K562 (cell line): Measurements from ENCODE around the gene ZDHHC8. TPM values are rescaled to one million over a fixed set of nuclear protein-coding genes. Genes with fewer than 3 reads are reported as not detected.

Experiments
- BRD4 ChIP-seq: fragments of 200-600 bp; sonication (generic); IDR thresholded peaks from 2 replicates; pipeline ENCODE4 v1.6.1; 2017; ENCODE audit warnings: inconsistent platforms
- CTBP1 ChIP-seq: fragments of 450-650 bp; IDR thresholded peaks from 2 replicates; pipeline ENCODE4 v1.6.1; 2016; ENCODE audit warnings: borderline replicate concordance
- DMBX1 ChIP-seq: fragments of 250-450 bp; sonication (Bioruptor Pico); IDR thresholded peaks from 2 replicates; pipeline ENCODE4 v1.8.0; 2022; ENCODE audit warnings: inconsistent platforms, mild to moderate bottlenecking, moderate library complexity, borderline replicate concordance
- EGR1 ChIP-seq: fragments of 450-650 bp; conservative IDR thresholded peaks from 2 replicates; pipeline ENCODE4 v1.6.1; 2017; ENCODE audit warnings: mild to moderate bottlenecking
- HEY1 ChIP-seq: fragments of 250-450 bp; sonication (Bioruptor Pico); IDR thresholded peaks from 2 replicates; pipeline ENCODE4 v1.5.0; 2020; ENCODE audit warnings: mild to moderate bottlenecking, moderate library complexity, borderline replicate concordance
- IFI16 ChIP-seq: fragments of 250-450 bp; sonication (Bioruptor Pico); IDR thresholded peaks from 2 replicates; pipeline ENCODE4 v2.1.2; 2022; ENCODE audit warnings: mild to moderate bottlenecking, inconsistent platforms
- MAFK ChIP-seq: IDR thresholded peaks from 2 replicates; pipeline ENCODE4 v1.6.1; 2011; ENCODE audit warnings: low read length, improper control_type of control experiment
- MCM2 ChIP-seq: fragments of 450-650 bp; IDR thresholded peaks from 2 replicates; pipeline ENCODE4 v1.6.1; 2017; ENCODE audit warnings: low read depth, mild to moderate bottlenecking
- MYBL2 ChIP-seq, 2 experiments: fragments of 450-650 bp in 1 of 2; sonication (generic) in 1 of 2; formaldehyde crosslinking in 1 of 2; IDR thresholded peaks; 2 replicates each; pipeline versions ENCODE4 v1.6.1 to v1.8.1; 2017 to 2022; ENCODE audit warnings: borderline replicate concordance in 1 of 2, inconsistent platforms in 1 of 2, low read depth in 1 of 2, mild to moderate bottlenecking in 1 of 2, missing genetic modification reagents in 1 of 2, moderate library complexity in 1 of 2
- PATZ1 ChIP-seq: fragments of 250-450 bp; sonication (Bioruptor Pico); IDR thresholded peaks from 2 replicates; pipeline ENCODE4 v1.5.0; 2020; ENCODE audit warnings: mild to moderate bottlenecking, borderline replicate concordance
- PHB2 ChIP-seq: fragments of 450-650 bp; IDR thresholded peaks from 2 replicates; pipeline ENCODE4 v1.6.1; 2017; ENCODE audit warnings: low read depth
- PURB ChIP-seq: sonication (generic); formaldehyde crosslinking; IDR thresholded peaks from 2 replicates; pipeline ENCODE4 v1.9.0; 2021; ENCODE audit warnings: low read depth, mild to moderate bottlenecking, missing genetic modification reagents
- PYGO2 ChIP-seq: fragments of 450-650 bp; IDR thresholded peaks from 2 replicates; pipeline ENCODE4 v1.6.1; 2016; ENCODE audit warnings: mild to moderate bottlenecking, missing genetic modification characterization, moderate library complexity, missing compliant biosample characterization
- RFX7 ChIP-seq: fragments of 250-450 bp; sonication (Bioruptor Pico); IDR thresholded peaks from 2 replicates; pipeline ENCODE4 v1.5.1; 2021; ENCODE audit warnings: mild to moderate bottlenecking
- TRIM25 ChIP-seq: fragments of 450-650 bp; IDR thresholded peaks from 2 replicates; pipeline ENCODE4 v1.7.0; 2016; ENCODE audit warnings: borderline replicate concordance
- ZBTB33 ChIP-seq: sonication (generic); formaldehyde crosslinking; IDR thresholded peaks from 2 replicates; pipeline ENCODE4 v1.8.1; 2023; ENCODE audit warnings: mild to moderate bottlenecking, missing genetic modification reagents
- ZBTB9 ChIP-seq: fragments of 450-650 bp; formaldehyde crosslinking; IDR thresholded peaks from 2 replicates; pipeline ENCODE4 v1.4.0; 2020; ENCODE audit warnings: mild to moderate bottlenecking, moderate library complexity
- ZFPM2 ChIP-seq: fragments of 250-450 bp; sonication (Bioruptor Pico); IDR thresholded peaks from 2 replicates; pipeline ENCODE4 v1.5.1; 2022; ENCODE audit warnings: mild to moderate bottlenecking
- ZNF316 ChIP-seq: fragments of 450-650 bp; IDR thresholded peaks from 2 replicates; pipeline ENCODE4 v1.6.1; 2016
- ZNF511 ChIP-seq: sonication (generic); formaldehyde crosslinking; IDR thresholded peaks from 2 replicates; pipeline ENCODE4 v1.8.0; 2022; ENCODE audit warnings: mild to moderate bottlenecking, missing genetic modification reagents
- polyA plus RNA-seq, 8 experiments: library from polyadenylated mRNA; depleted of rRNA in 4 of 8; stranded (reverse) in 5 of 8; unstranded in 3 of 8; fragments of >200 nt; fragmentation: Nextera tagmentation in 2 of 8; fragmentation: Illumina TruSeq in 1 of 8; extraction: Ambion mirVana in 2 of 8; extraction: Trizol in 1 of 8; gene quantifications; 2 replicates each; pipeline versions ENCODE4 v1.2.1 to v1.2.3, GENCODE V29; 2011 to 2014; ENCODE audit warnings: inconsistent platforms in 1 of 8, missing spikeins in 1 of 8
- total RNA-seq, 7 experiments: library from RNA; depleted of rRNA in 6 of 7; stranded (reverse); fragments of >200 nt in 6 of 7; fragmentation: Illumina TruSeq in 2 of 7; extraction: Trizol in 2 of 7; gene quantifications; 2 replicates each; pipeline versions ENCODE4 v1.2.1 to v1.2.3, GENCODE V29; 2011 to 2021; ENCODE audit warnings: low replicate concordance in 1 of 7

ZDHHC8 gene
- total and polyA plus RNA-seq, 9 of the 15 experiments (the other 6 are each of a cell fraction or from before 2014, with no cell fraction given), result 0.04 to 109 (median 16.4) TPM

GRCh38 chr22:20130731-20131596, 640 bp upstream of the ZDHHC8 start (continued):
- TF ChIP-seq PATZ1 (CRISPR knock-in tag), result no peak
- TF ChIP-seq MAFK, result no peak
- no peak for TF ChIP-seq MCM2
- TF ChIP-seq PHB2, result no peak
- TF ChIP-seq ZNF511 (CRISPR knock-in tag), result no peak
- no peak for TF ChIP-seq ZNF316
- TF ChIP-seq ZBTB9 (CRISPR knock-in tag), result peak; percentile 89
- no peak for TF ChIP-seq HEY1 (CRISPR knock-in tag)
- peak; percentile 90; the same call in 1 of the 2 replicates for TF ChIP-seq ZFPM2 (CRISPR knock-in tag)
- TF ChIP-seq ZBTB33, result no peak
- no peak for TF ChIP-seq PURB
- TF ChIP-seq EGR1, result peak; percentile 23
- no peak for TF ChIP-seq TRIM25
- TF ChIP-seq BRD4, result no peak
- 0 out of 2 replicates have a peak, but pooled peaks have one; percentile 48 for TF ChIP-seq IFI16 (CRISPR knock-in tag)
- TF ChIP-seq DMBX1 (CRISPR knock-in tag), result peak; percentile 69
- no peak for TF ChIP-seq PYGO2 (tag)
- TF ChIP-seq MYBL2 (IDR thresholded peaks at IDR 0.05; ENCODE audit: low read depth), result no peak
- no peak for TF ChIP-seq MYBL2 (CRISPR knock-in tag; IDR thresholded peaks at IDR 0.05; ENCODE audit: borderline replicate concordance)
- TF ChIP-seq CTBP1, result peak; percentile 74
- no peak for TF ChIP-seq RFX7 (CRISPR knock-in tag)
